ENCODE data around the gene S100Z.

The S100Z gene

GRCh38 chr5:76960004-76960625 lies 110.3 kb downstream of the S100Z start:
- TF ChIP-seq POLR2A (IDR thresholded peaks at IDR 0.05; ENCODE audit: low read depth, low read length), result no peak
- DNase-seq (ENCODE audit: insufficient read length, low spot score) (peak; percentile 56), FAIRE-seq (peak; percentile 96)

- FAIRE-seq (no peak), DNase-seq (ENCODE audit: insufficient read length, low spot score) (no peak)
- TF ChIP-seq POLR2A (IDR thresholded peaks at IDR 0.05; ENCODE audit: low read depth, low read length), result no peak
Observed at GRCh38 chr5:76964060-76964459, 114.2 kb downstream of the S100Z start.

Measured in H54 (cell line).